ENCODE measurements around the gene NPW.
"Not testable (repeated sequence)": the region's sequence is repeated elsewhere in the genome, so short reads cannot be mapped to it uniquely, and the experiment has no call there.

The NPW gene

DNA sequence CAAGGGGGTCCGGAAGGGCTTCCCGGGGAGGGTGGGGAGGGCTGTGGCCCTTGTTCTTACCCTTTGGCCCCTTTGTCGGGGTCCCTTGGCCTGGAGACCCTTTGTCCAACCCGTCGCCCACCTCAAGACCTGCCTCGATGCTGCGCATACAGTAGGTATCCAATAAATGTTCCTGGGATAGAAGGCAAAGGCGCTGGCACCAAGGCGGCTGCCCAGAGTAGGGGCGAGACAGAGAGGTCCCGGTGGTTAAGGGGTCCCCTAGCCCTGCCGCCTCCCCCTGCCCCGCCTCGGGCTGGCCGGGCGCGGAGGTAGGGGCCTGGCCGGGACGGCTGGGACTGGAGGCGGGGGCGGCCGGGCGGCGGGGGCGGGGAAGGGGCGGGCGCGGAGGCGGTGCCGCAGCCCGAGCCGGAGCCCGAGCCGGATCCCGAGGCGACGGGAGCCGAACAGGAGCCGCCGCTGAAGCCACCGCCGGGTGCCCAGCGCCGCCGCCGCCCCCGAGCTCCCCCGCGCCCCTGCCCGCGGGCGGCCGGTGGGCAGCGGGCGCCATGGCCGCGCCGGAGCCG, 7.0 kb downstream of the NPW start, which contains the start of gene NHERF2:
Gene NHERF2, plus strand, starts transcription at position 442 of the 563 bp plus-strand sequence. Its CDS starts 104 bp downstream, at position 546.
- Histone ChIP-seq H3K9me3 (ENCODE audit: low read length) (peaks cover 3% of the 10 kb centered on the region), H3K4me1 (ENCODE audit: insufficient read depth, low read length) (peaks cover 19% of the 10 kb centered on the region), H2AFZ (ENCODE audit: low read depth, low read length) (no peak within 1 kb of the TSS), H3K36me3 (ENCODE audit: insufficient read depth, low read length) (no peaks in the 10 kb centered on the region), H3K27me3 (ENCODE audit: insufficient read depth, low read length) (peaks cover 40% of the 10 kb centered on the region), H3K4me3 (ENCODE audit: low read length) (peak within 1 kb of the TSS; percentile 33)

DNA sequence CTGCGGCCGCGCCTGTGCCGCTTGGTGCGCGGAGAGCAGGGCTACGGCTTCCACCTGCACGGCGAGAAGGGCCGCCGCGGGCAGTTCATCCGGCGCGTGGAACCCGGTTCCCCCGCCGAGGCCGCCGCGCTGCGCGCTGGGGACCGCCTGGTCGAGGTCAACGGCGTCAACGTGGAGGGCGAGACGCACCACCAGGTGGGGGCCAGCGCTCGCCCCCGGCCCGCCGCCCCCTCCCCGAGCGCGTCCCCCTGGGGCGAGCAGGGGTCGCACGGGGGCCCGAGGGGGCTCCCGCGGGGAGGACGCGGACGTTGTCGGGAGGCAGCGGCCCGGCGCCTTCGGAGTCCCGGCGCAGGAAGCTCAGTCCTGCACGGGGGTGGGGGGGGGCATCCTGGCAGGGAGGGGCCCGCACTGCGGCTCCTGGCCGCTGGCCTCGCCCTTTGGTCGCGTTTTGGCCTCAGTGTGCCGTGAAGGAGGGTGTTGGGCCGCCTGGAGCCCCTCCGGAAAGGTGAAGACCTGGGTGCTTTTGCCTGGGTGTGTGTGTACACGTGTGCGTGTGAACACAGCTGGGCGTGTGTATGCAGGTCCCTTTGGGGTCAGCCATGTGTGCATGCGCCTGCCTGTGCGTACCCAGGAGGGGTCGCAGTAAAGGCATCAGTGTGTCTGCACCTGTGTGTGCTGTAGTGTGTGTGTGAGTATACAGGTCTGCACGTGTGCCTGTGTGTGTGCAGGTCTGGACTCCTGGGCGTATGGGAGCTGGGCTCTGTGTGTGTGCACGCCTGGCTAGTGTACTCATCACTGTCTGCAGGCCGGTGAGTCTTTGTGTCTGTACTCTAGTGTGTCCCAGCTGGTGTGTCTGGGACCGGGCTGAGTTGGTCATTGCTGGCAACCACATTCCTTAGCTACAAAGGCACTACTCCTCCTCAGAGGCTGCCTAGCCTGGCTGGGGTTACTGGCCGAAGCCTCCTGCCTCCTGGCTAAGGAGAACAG, 7.7 kb downstream of the NPW start:
- peaks cover 3% of the 10 kb centered on the region for H3K9me3 ChIP-seq (ENCODE audit: low read length)
- H3K27me3 ChIP-seq (ENCODE audit: insufficient read depth, low read length): peaks cover 38% of the 10 kb centered on the region
- H2AFZ ChIP-seq (ENCODE audit: low read depth, low read length): no peak overlapping the region
- peak overlapping the region; percentile 33 for H3K4me3 ChIP-seq (ENCODE audit: low read length)
- H3K36me3 ChIP-seq (ENCODE audit: insufficient read depth, low read length): no peaks in the 10 kb centered on the region
- H3K4me1 ChIP-seq (ENCODE audit: insufficient read depth, low read length): peaks cover 19% of the 10 kb centered on the region

DNA sequence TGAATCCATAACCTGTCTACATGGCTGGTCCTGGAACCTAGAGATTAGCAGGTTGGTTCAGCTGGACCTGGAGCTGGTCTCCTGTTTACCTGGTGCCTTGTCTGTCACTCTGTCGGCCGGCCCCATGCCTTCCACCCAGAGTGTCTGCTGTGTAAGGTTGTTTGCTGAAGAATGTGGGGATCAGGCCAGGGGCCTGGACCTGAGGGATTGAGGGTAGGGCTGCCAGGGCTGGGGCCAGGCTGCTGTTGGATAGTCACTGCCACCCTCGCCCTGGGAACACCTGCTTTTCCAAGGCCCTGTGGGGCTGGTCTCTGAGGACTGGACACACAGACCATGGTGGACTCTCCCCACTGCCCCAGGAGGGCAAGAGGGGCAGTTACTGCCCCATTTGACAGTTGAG, 8.6 kb downstream of the NPW start:
- H3K36me3 ChIP-seq (ENCODE audit: insufficient read depth, low read length): no peaks in the 10 kb centered on the region
- H2AFZ ChIP-seq (ENCODE audit: low read depth, low read length): no peak overlapping the region
- H3K4me3 ChIP-seq (ENCODE audit: low read length): no peak overlapping the region
- H3K4me1 ChIP-seq (ENCODE audit: insufficient read depth, low read length): peaks cover 14% of the 10 kb centered on the region
- H3K27me3 ChIP-seq (ENCODE audit: insufficient read depth, low read length): peaks cover 38% of the 10 kb centered on the region
- H3K9me3 ChIP-seq (ENCODE audit: low read length): peaks cover 3% of the 10 kb centered on the region

DNA sequence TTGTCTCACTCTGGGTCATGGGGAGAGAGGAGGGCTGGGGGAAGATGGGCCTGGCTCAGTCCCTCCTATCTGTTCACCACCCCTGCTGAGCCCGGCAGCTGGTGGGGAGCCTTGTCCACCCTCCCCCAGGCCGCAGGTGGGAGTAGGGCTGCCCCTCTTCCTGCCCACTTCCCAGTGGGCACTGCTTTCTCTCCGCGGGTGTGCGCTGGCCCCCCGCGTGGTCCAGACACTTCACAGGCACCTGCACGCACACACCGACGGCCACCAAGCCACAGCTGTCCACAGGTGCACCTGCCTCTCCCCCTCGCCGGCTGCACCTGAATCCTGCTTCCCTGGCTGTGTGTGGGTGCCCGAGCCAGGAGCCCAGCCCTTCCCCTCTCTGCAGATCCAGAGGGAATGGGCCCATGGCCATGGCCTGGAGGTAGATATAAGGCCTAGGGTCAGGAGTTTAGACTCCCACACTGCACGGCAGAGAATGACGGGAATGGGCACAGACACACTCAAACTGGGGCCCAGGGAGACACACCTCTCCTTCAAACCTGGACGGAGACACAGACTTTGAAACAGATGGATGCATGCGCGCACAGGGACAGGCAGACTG, 9.1 kb downstream of the NPW start:
- H3K9me3 ChIP-seq (ENCODE audit: low read length): peaks cover 3% of the 10 kb centered on the region
- peaks cover 20% of the 10 kb centered on the region for H3K4me1 ChIP-seq (ENCODE audit: insufficient read depth, low read length)
- H3K27me3 ChIP-seq (ENCODE audit: insufficient read depth, low read length): peaks cover 38% of the 10 kb centered on the region
- H3K4me3 ChIP-seq (ENCODE audit: low read length): no peak overlapping the region
- H3K36me3 ChIP-seq (ENCODE audit: insufficient read depth, low read length): no peaks in the 10 kb centered on the region
- H2AFZ ChIP-seq (ENCODE audit: low read depth, low read length): no peak overlapping the region

DNA sequence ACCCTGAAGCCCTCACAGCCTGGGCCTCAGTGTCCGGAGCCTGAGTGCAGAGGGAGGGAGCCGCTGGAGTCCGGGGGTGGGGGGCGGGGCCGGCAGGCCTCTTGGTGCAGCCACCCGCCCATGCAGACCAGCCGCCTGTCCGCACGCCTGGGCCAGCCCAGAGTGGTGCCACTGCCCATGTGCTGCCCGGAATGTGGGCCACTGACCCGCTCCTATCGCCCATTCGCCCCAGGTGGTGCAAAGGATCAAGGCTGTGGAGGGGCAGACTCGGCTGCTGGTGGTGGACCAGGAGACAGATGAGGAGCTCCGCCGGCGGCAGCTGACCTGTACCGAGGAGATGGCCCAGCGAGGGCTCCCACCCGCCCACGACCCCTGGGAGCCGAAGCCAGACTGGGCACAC, 9.8 kb downstream of the NPW start:
- H3K27me3 ChIP-seq (ENCODE audit: insufficient read depth, low read length): peaks cover 38% of the 10 kb centered on the region
- H3K4me3 ChIP-seq (ENCODE audit: low read length): no peak overlapping the region
- H3K9me3 ChIP-seq (ENCODE audit: low read length): peaks cover 3% of the 10 kb centered on the region
- no peak overlapping the region for H2AFZ ChIP-seq (ENCODE audit: low read depth, low read length)
- no peaks in the 10 kb centered on the region for H3K36me3 ChIP-seq (ENCODE audit: insufficient read depth, low read length)
- peaks cover 24% of the 10 kb centered on the region for H3K4me1 ChIP-seq (ENCODE audit: insufficient read depth, low read length)

DNA sequence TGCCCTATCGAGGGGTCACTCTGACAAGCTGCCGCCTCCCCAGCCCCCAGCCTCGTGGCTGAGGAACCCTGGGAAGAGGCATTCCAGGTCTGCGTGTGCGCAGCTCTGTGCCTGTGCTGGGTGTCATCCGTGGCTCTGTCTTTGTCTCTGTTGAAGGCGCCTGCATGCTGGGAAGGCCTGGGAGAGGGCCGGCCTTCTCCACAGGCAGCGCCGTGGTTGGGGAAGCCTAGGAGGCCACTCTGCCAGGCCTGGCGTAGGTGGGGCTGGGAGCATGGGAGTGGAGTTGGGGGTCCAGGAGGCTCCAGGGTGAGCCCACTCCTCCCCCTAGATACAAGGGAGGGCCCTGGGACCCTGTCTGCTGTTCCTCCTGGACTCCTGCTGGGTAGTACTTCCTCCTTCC, 10.5 kb downstream of the NPW start:
- H3K9me3 ChIP-seq (ENCODE audit: low read length): peaks cover 3% of the 10 kb centered on the region
- H3K4me3 ChIP-seq (ENCODE audit: low read length): no peak overlapping the region
- peaks cover 24% of the 10 kb centered on the region for H3K4me1 ChIP-seq (ENCODE audit: insufficient read depth, low read length)
- no peak overlapping the region for H2AFZ ChIP-seq (ENCODE audit: low read depth, low read length)
- H3K27me3 ChIP-seq (ENCODE audit: insufficient read depth, low read length): peaks cover 35% of the 10 kb centered on the region
- no peaks in the 10 kb centered on the region for H3K36me3 ChIP-seq (ENCODE audit: insufficient read depth, low read length)

DNA sequence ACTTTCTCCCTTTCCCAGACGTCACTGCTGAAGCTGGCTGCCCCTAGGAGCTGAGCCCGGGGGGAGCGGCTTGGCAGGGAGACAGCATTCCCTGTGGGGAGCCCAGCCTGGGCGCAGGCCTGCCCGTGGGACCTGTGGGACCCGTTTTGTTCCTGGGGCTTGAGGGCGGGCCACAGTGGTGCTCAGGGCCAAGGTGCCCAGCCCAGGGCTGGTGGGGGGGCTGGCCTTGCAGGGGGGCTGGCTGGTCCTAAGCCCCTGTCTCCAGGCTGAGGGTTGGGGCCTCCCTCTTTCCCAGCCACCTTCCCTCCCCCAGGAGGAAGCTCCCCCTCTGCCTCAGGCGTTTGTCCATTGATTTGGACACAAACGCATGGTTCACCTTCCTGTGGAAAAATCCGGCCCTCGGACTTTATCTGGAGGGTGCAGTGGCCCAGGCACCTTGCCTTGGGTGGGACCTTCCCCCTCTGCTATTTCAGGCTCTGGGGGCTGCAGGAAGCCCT, 11.5 kb downstream of the NPW start:
- no peaks in the 10 kb centered on the region for H3K36me3 ChIP-seq (ENCODE audit: insufficient read depth, low read length)

DNA sequence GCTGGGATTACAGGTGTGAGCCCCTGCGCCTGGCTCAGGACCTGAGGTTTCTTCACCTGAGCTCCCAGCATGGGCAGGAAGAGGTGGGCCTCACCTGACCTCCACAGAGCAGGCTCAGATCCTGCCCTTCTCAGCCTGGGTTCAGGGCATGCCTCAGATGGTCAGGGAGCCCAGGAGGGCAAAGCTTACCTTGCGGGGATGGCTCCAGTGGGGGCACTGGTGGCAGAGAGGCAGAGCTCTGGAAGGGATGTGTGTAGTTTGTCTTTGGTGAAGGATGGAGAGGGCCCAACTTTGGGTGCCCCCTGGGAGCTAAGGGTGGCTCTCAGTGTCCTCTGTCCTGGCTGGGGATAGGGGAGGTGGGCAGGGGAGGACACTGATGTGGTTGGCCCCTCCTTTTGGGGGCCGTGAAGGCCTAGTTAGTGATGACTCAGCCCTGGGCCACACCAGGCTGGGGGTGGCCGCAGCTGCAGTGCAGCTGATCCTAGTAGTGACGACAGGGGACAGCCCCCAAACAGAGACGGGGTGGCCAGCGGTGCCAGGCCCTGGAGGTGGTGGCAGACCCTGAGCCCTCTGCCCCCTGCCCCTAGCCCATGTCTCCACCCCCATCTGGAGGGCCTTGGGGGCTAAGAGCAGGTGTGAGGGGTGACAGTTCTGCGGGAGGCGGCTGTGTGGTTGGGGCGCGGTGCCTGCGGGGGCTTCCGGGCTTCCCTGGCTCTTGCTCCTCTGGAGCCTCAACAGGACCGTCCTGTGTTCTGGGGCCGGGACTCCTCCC, 12.9 kb downstream of the NPW start:
- Histone ChIP-seq H3K27me3 (ENCODE audit: insufficient read depth, low read length) (peaks cover 18% of the 10 kb centered on the region), H2AFZ (ENCODE audit: low read depth, low read length) (no peak overlapping the region), H3K4me3 (ENCODE audit: low read length) (no peak overlapping the region), H3K4me1 (ENCODE audit: insufficient read depth, low read length) (peaks cover 16% of the 10 kb centered on the region), H3K9me3 (ENCODE audit: low read length) (peaks cover 3% of the 10 kb centered on the region), H3K36me3 (ENCODE audit: insufficient read depth, low read length) (no peaks in the 10 kb centered on the region)

More for the DNA sequence above, 11.5 kb downstream of the NPW start:
- Histone ChIP-seq H3K9me3 (ENCODE audit: low read length) (peaks cover 3% of the 10 kb centered on the region), H2AFZ (ENCODE audit: low read depth, low read length) (no peak overlapping the region), H3K4me3 (ENCODE audit: low read length) (no peak overlapping the region), H3K4me1 (ENCODE audit: insufficient read depth, low read length) (peaks cover 22% of the 10 kb centered on the region), H3K27me3 (ENCODE audit: insufficient read depth, low read length) (peaks cover 24% of the 10 kb centered on the region)

DNA sequence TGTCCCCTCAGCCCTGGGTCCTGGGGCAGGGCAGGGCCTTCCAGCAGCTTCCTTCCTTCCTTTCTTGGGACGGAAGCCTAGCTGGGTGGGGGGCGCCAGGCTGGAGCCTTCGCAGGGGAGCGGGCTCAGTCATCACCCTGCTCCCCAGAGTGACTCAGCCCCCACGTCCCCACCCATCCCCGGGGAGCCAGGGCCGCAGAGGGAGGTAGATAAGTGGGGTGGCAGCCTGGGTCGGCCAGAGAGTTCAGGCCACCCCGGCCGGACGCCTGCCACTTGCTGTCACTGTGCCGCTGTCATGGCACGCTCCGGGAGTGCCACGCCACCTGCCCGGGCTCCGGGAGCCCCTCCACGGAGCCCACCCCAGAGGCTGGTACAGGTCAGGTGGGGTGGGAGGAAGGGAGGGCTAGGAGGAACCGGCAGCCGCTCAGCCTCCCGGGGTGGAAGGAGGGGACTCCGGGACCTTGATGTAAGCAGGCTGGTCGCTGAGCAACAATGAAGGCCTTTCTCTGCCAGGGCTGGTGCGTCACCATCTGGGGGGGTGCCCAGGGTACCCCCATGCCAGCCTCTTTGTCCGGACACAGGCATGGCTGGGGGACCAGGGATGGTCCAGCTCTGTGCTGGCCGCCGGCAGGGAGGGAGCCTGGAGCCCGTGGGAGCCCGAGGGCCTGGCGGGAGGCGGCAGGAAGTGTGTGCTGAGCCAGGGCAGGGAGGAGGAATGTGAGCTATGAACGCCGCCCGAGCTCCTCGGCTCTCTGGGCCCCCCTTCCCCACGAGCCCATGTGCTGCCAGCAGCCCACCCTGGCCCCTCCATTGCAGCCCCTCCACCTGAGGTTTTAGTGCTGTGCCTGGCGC, 13.7 kb downstream of the NPW start:
- H3K27me3 ChIP-seq (ENCODE audit: insufficient read depth, low read length): peaks cover 10% of the 10 kb centered on the region
- no peaks in the 10 kb centered on the region for H3K9me3 ChIP-seq (ENCODE audit: low read length)

DNA sequence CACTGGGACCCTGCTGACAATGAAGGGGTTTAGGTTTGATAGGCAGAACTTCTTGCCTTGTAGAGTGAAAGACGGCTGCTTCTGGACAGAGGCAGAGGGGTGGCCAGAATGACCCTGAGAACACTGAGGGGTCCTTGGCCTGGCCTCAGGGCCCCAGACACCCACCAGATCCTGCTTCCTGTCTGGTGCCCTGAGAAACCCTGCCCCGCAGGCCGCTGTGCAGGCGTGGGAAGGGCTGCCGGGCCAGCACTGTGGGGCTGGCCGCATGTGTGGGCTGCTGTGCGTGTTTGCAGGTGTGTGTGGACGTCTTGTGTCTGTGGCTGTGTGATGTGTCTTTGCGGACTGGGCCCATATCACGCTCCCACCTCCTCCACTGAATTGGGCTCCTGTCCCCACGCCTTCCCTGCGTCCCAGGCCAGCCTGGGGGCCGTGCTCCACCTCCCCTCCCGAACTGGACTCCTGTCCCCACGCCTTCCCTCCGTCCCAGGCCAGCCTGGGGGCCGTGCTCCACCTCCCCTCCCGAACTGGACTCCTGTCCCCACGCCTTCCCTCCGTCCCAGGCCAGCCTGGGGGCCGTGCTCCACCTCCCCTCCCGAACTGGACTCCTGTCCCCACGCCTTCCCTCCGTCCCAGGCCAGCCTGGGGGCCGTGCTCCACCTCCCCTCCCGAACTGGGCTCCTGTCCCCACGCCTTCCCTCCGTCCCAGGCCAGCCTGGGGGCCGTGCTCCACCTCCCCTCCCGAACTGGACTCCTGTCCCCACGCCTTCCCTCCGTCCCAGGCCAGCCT, 14.5 kb downstream of the NPW start:
- not testable (repeated sequence) for H3K4me3 ChIP-seq (ENCODE audit: low read length)
- H3K4me1 ChIP-seq (ENCODE audit: insufficient read depth, low read length): peaks cover 14% of the 10 kb centered on the region

More for the DNA sequence above, 13.7 kb downstream of the NPW start:
- no peak overlapping the region for H3K4me3 ChIP-seq (ENCODE audit: low read length)
- peak overlapping the region; percentile 12 for H2AFZ ChIP-seq (ENCODE audit: low read depth, low read length)
- H3K4me1 ChIP-seq (ENCODE audit: insufficient read depth, low read length): peaks cover 14% of the 10 kb centered on the region
- no peaks in the 10 kb centered on the region for H3K36me3 ChIP-seq (ENCODE audit: insufficient read depth, low read length)

DNA sequence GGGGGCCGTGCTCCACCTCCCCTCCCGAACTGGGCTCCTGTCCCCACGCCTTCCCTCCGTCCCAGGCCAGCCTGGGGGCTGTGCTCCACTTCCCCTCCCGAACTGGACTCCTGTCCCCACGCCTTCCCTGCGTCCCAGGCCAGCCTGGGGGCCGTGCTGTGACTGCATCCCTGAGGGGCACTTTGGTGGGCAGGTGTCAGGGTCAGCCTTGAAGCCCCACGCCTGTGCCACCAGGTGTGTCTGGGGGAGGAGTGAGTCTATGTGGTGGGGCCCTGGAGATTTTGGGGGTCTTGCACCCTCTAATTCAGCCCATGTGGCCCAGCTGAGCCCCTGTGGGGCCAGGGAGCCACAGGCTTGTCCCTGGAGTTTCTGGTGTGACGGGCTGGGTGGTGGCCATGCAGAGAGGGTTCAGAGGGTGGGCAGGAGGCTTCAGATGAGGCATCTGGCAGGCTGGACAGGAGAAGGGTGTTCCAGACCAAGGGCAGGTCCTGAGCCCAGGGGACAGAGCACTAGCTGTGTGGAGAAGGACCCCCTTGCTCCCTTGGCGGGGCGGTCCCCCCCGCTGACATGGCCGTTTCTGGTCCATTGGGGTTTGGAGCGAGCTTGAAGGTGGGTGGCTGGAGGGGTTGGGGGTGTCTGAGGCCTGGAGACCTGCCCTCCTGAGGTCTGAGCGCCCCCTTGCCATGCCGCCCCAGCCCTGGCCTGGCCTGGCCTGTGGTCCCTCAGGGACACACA, 15.3 kb downstream of the NPW start:
- no peaks in the 10 kb centered on the region for H3K27me3 ChIP-seq (ENCODE audit: insufficient read depth, low read length)
- no peaks in the 10 kb centered on the region for H3K36me3 ChIP-seq (ENCODE audit: insufficient read depth, low read length)
- H3K4me3 ChIP-seq (ENCODE audit: low read length): no peak overlapping the region
- peaks cover 14% of the 10 kb centered on the region for H3K4me1 ChIP-seq (ENCODE audit: insufficient read depth, low read length)
- no peaks in the 10 kb centered on the region for H3K9me3 ChIP-seq (ENCODE audit: low read length)
- no peak overlapping the region for H2AFZ ChIP-seq (ENCODE audit: low read depth, low read length)

More for the DNA sequence above, 14.5 kb downstream of the NPW start:
- H3K9me3 ChIP-seq (ENCODE audit: low read length); H3K27me3 ChIP-seq (ENCODE audit: insufficient read depth, low read length); H3K36me3 ChIP-seq (ENCODE audit: insufficient read depth, low read length): not testable (repeated sequence)
- H2AFZ ChIP-seq (ENCODE audit: low read depth, low read length): peak overlapping the region; percentile 12

All from neuron (in vitro differentiated cells).